Keratinocyte (primary cell): ENCODE measurements around the gene SASH1. TPM values are rescaled to one million over a fixed set of nuclear protein-coding genes. Genes with fewer than 3 reads are reported as not detected.

Experiments used
- DNase-seq: peaks from one replicate; pipeline ENCODE4 v3.0.0-alpha.2; 2011; ENCODE audit warnings: low read depth, missing footprints, low spot score
- FAIRE-seq: peaks from 2 replicates; lab custom pipeline; 2011; peaks lifted over from hg19 to GRCh38; lab: Jason Lieb, UNC
- H2AFZ ChIP-seq: 2 replicates; pipeline ENCODE4 v1.6.0; 2012; ENCODE audit warnings: low read length, control low read depth, inconsistent platforms; ENCODE audit not compliant: control insufficient read depth
- H3K27ac ChIP-seq: 2 replicates; pipeline ENCODE4 v1.5.1; 2011; ENCODE audit warnings: low read length; ENCODE audit not compliant: control insufficient read depth, insufficient read depth
- H3K27me3 ChIP-seq: 3 replicates; pipeline ENCODE4 v1.6.0; 2011; ENCODE audit warnings: low read length; ENCODE audit not compliant: control insufficient read depth, insufficient read depth; ENCODE audit errors: extremely low read depth
- H3K36me3 ChIP-seq, 2 experiments: 2 replicates in 1 of 2; 3 replicates in 1 of 2; pipeline ENCODE4 v1.5.1; 2011; ENCODE audit warnings: low read length in 2 of 2, mild to moderate bottlenecking in 1 of 2; ENCODE audit not compliant: control insufficient read depth in 2 of 2, insufficient read depth in 2 of 2; ENCODE audit errors: extremely low read depth in 1 of 2
- H3K4me1 ChIP-seq: 3 replicates; pipeline ENCODE4 v1.5.1; 2011; ENCODE audit warnings: low read length; ENCODE audit not compliant: control insufficient read depth, insufficient read depth; ENCODE audit errors: extremely low read depth
- H3K4me2 ChIP-seq: 3 replicates; pipeline ENCODE4 v1.6.0; 2011; ENCODE audit warnings: low read depth, low read length; ENCODE audit not compliant: control insufficient read depth, insufficient read depth; ENCODE audit errors: extremely low read depth
- H3K4me3 ChIP-seq, 3 experiments: fragments of 200-600 bp in 1 of 3; sonication (generic) in 1 of 3; 2 replicates in 2 of 3; 3 replicates in 1 of 3; pipeline ENCODE4 v1.5.1; 2011 to 2016; ENCODE audit warnings: low read length in 3 of 3, mild to moderate bottlenecking in 3 of 3, control low read depth in 2 of 3, inconsistent platforms in 1 of 3, low read depth in 1 of 3, mixed read lengths in 1 of 3, mixed run types in 1 of 3, moderate library complexity in 1 of 3; ENCODE audit not compliant: control insufficient read depth in 2 of 3, insufficient read depth in 2 of 3; ENCODE audit errors: extremely low read depth in 1 of 3
- H3K79me2 ChIP-seq: 2 replicates; pipeline ENCODE4 v1.6.0; 2012; ENCODE audit warnings: low read length; ENCODE audit not compliant: control insufficient read depth, insufficient read depth
- H3K9ac ChIP-seq: 3 replicates; pipeline ENCODE4 v1.6.0; 2011; ENCODE audit warnings: low read length; ENCODE audit not compliant: control insufficient read depth, insufficient read depth; ENCODE audit errors: extremely low read depth
- H3K9me1 ChIP-seq: 3 replicates; pipeline ENCODE4 v1.6.0; 2011; ENCODE audit warnings: low read length; ENCODE audit not compliant: control insufficient read depth, insufficient read depth; ENCODE audit errors: extremely low read depth
- H3K9me3 ChIP-seq: 2 replicates; pipeline ENCODE4 v1.5.1; 2012; ENCODE audit warnings: low read depth, low read length; ENCODE audit not compliant: control insufficient read depth
- H4K20me1 ChIP-seq: 3 replicates; pipeline ENCODE4 v1.6.0; 2011; ENCODE audit warnings: low read length; ENCODE audit not compliant: control insufficient read depth, insufficient read depth; ENCODE audit errors: extremely low read depth
- CTCF ChIP-seq, 3 experiments: IDR thresholded peaks in 1 of 3; conservative IDR thresholded peaks in 1 of 3; optimal IDR thresholded peaks in 1 of 3; 2 replicates in 2 of 3; 3 replicates in 1 of 3; pipeline versions ENCODE3 to v1.5.1; 2011; ENCODE audit warnings: low read length in 3 of 3, mild to moderate bottlenecking in 3 of 3, moderate library complexity in 2 of 3, control low read depth in 1 of 3, inconsistent platforms in 1 of 3; ENCODE audit not compliant: insufficient read depth in 2 of 3; ENCODE audit errors: extremely low read depth in 1 of 3
- EZH2 ChIP-seq: IDR thresholded peaks from one replicate; pipeline ENCODE4 v1.6.1; 2012; ENCODE audit warnings: inconsistent platforms, mild to moderate bottlenecking, low read length, moderate library complexity
- dilution Hi-C: fragments of 300-500 bp; cut with MboI; formaldehyde crosslinking; loops from one replicate; pipeline ENCODE4 v1.7.0; 2020; ENCODE audit warnings: low sequenced_read_pairs; ENCODE audit not compliant: extremely low pct_ligation_motif_present
- polyA plus RNA-seq, 5 experiments: library from polyadenylated mRNA; depleted of rRNA in 3 of 5; stranded (reverse) in 3 of 5; stranded (forward) in 1 of 5; unstranded in 1 of 5; fragments of >200 nt; gene quantifications; 1 replicate in 1 of 5; 2 replicates in 3 of 5; 3 replicates in 1 of 5; pipeline versions ENCODE4 v1.2.1 to v1.2.3, GENCODE V29; 2011 to 2012; ENCODE audit warnings: missing spikeins in 2 of 5, low read depth in 1 of 5, low replicate concordance in 1 of 5

SASH1 gene
- polyA plus RNA-seq, 1 donor (not counting 4 experiments of a cell fraction or from before 2014, with no cell fraction given), result 4.4 TPM

GRCh38 chr6:148422085-148422484 lies 79.4 kb downstream of the SASH1 start:
- H3K9ac ChIP-seq, result no peak overlapping the region
- H2AFZ ChIP-seq, result no peak overlapping the region
- no peaks in the 10 kb centered on the region for H4K20me1 ChIP-seq
- no peak for TF ChIP-seq CTCF (optimal IDR thresholded peaks at IDR 0.05 in 1 of 3, IDR thresholded peaks at IDR 0.05 in 1 of 3, conservative IDR thresholded peaks at IDR 0.05 in 1 of 3; ENCODE audit: extremely low read depth in 1 of 3, insufficient read depth in 2 of 3, low read length in 3 of 3)
- TF ChIP-seq EZH2, result no peak
- H3K4me2 ChIP-seq, result no peak overlapping the region
- no peaks in the 10 kb centered on the region for H3K9me1 ChIP-seq
- no peak overlapping the region for H3K27ac ChIP-seq
- H3K4me3 ChIP-seq, result no peak overlapping the region
- DNase-seq, result no peak
- dilution Hi-C loops, result no loop called here
- no peak for FAIRE-seq
- H3K4me1 ChIP-seq, result no peaks in the 10 kb centered on the region
- H3K27me3 ChIP-seq, result no peaks in the 10 kb centered on the region
- H3K36me3 ChIP-seq, result no peaks in the 10 kb centered on the region
- H3K9me3 ChIP-seq, result no peaks in the 10 kb centered on the region
- H3K79me2 ChIP-seq, result no peaks in the 10 kb centered on the region

GRCh38 chr6:148423133-148423532 lies 80.5 kb downstream of the SASH1 start:
- Histone ChIP-seq H3K27ac (no peak overlapping the region), H3K4me1 (no peaks in the 10 kb centered on the region), H3K4me2 (no peak overlapping the region), H3K9me1 (no peaks in the 10 kb centered on the region), H3K27me3 (no peaks in the 10 kb centered on the region), H3K9ac (no peak overlapping the region), H4K20me1 (no peaks in the 10 kb centered on the region), H2AFZ (no peak overlapping the region), H3K36me3 (no peaks in the 10 kb centered on the region), H3K79me2 (no peaks in the 10 kb centered on the region), H3K9me3 (no peaks in the 10 kb centered on the region), H3K4me3 (no peak overlapping the region)
- no peak for TF ChIP-seq CTCF (optimal IDR thresholded peaks at IDR 0.05 in 1 of 3, IDR thresholded peaks at IDR 0.05 in 1 of 3, conservative IDR thresholded peaks at IDR 0.05 in 1 of 3; ENCODE audit: extremely low read depth in 1 of 3, insufficient read depth in 2 of 3, low read length in 3 of 3)
- no peak for TF ChIP-seq EZH2
- no peak for DNase-seq
- dilution Hi-C loops, result no loop called here
- no peak for FAIRE-seq
